HUDEP-2 (cell line): ENCODE measurements around the gene PREP.

Source experiments
- DNase-seq, 76 experiments: peaks; one replicate each; lab custom pipeline; 2025; ENCODE audit not compliant: unreplicated experiment in 76 of 76; lab: John Stamatoyannopoulos, UW

Gene PREP

GRCh38 chr6:105317607-105318533, 85.0 kb downstream of the PREP start:
- peak in 5 of 76 experiments; percentile 3 to 12 (median 4) for DNase-seq

GRCh38 chr6:105313211-105313610, 89.7 kb downstream of the PREP start:
- no peak for DNase-seq

GRCh38 chr6:105310947-105311346, 91.9 kb downstream of the PREP start:
- DNase-seq = no peak

- peak in 9 of 76 experiments; percentile 3 to 44 (median 18) for DNase-seq
Measured at GRCh38 chr6:105310371-105310770, 92.5 kb downstream of the PREP start.

GRCh38 chr6:105308840-105309239, 94.0 kb downstream of the PREP start:
- no peak for DNase-seq

GRCh38 chr6:105305521-105305920, 97.4 kb downstream of the PREP start:
- no peak for DNase-seq

- DNase-seq = no peak
Measured at GRCh38 chr6:105304825-105305224, 98.1 kb downstream of the PREP start.

GRCh38 chr6:105304366-105304765, 98.5 kb downstream of the PREP start:
- no peak for DNase-seq

- DNase-seq = no peak
Measured at GRCh38 chr6:105302617-105303128, 100.2 kb downstream of the PREP start.

GRCh38 chr6:105301756-105302616, 100.9 kb downstream of the PREP start:
- no peak for DNase-seq

GRCh38 chr6:105301072-105301503, 101.8 kb downstream of the PREP start:
- DNase-seq = no peak

GRCh38 chr6:105300090-105300489, 102.8 kb downstream of the PREP start:
- no peak for DNase-seq

GRCh38 chr6:105294129-105294528, 108.8 kb downstream of the PREP start:
- no peak for DNase-seq

GRCh38 chr6:105292689-105293339, 110.1 kb downstream of the PREP start:
- no peak for DNase-seq

GRCh38 chr6:105291525-105291924, 111.4 kb downstream of the PREP start:
- DNase-seq = no peak

GRCh38 chr6:105282631-105283585, 120.0 kb downstream of the PREP start:
- DNase-seq = no peak

- DNase-seq = no peak
Measured at GRCh38 chr6:105280033-105280432, 122.8 kb downstream of the PREP start.

- DNase-seq = no peak
Measured at GRCh38 chr6:105279463-105279862, 123.4 kb downstream of the PREP start.

GRCh38 chr6:105278813-105279212, 124.1 kb downstream of the PREP start:
- DNase-seq = no peak

GRCh38 chr6:105278035-105278434, 124.8 kb downstream of the PREP start:
- DNase-seq = no peak
